ENCODE data around the gene PKNOX2. TPM values are rescaled to one million over a fixed set of nuclear protein-coding genes. Genes with fewer than 3 reads are reported as not detected.

PKNOX2 gene
- total and polyA plus RNA-seq, 2 of the 4 experiments (the other 2 are of a cell fraction), result 0.72 to 2.3 TPM

- Histone ChIP-seq H3K9me3 (ENCODE audit: control insufficient read depth, insufficient read depth, low read length) (no peaks in the 10 kb centered on the region), H3K18ac (ENCODE audit: low read depth, low read length) (no peak overlapping the region), H2BK120ac (ENCODE audit: low read depth, low read length) (no peak overlapping the region), H2AK5ac (ENCODE audit: low read depth, low read length) (no peak overlapping the region), H3K36me3 (ENCODE audit: control insufficient read depth, insufficient read depth, low read length) (no peaks in the 10 kb centered on the region), H4K20me1 (ENCODE audit: insufficient read depth, low read length) (no peaks in the 10 kb centered on the region), H3K9me1 (ENCODE audit: insufficient read depth, low read length) (no peaks in the 10 kb centered on the region; the same call in 1 of the 2 replicates), H2AK9ac (replicated peaks; ENCODE audit: low read depth, low read length, poor library complexity) (no peak overlapping the region), H3K27me3 (ENCODE audit: control insufficient read depth, insufficient read depth, low read length) (peaks cover 2% of the 10 kb centered on the region), H2AFZ (replicated peaks; ENCODE audit: low read length, poor library complexity) (no peak overlapping the region), H2BK20ac (ENCODE audit: low read depth, low read length) (no peak overlapping the region), H3K23ac (ENCODE audit: low read depth, low read length) (no peak overlapping the region), H3K9ac (ENCODE audit: low read depth, low read length) (no peak overlapping the region), H3K4me3 (ENCODE audit: insufficient read depth, low read depth, low read length) (no peak overlapping the region), H2BK5ac (ENCODE audit: low read depth, low read length, poor library complexity, severe bottlenecking) (no peak overlapping the region), H4K8ac (ENCODE audit: low read depth in 2 of 2, low read length in 2 of 2) (no peak overlapping the region), H3K4me2 (ENCODE audit: low read depth, low read length) (no peak overlapping the region), H3K27ac (ENCODE audit: insufficient read depth, low read length) (no peak overlapping the region), H3K14ac (replicated peaks; ENCODE audit: low read depth, low read length) (no peak overlapping the region), H2BK15ac (ENCODE audit: low read depth, low read length) (no peak overlapping the region), H3K4ac (ENCODE audit: low read depth, low read length) (no peak overlapping the region), H4K91ac (ENCODE audit: insufficient read depth, low read depth, low read length) (no peak overlapping the region), H3K56ac (ENCODE audit: extremely low read depth, insufficient read depth, low read length) (no peak overlapping the region), H4K5ac (ENCODE audit: low read depth, low read length) (no peak overlapping the region), H3K4me1 (ENCODE audit: control insufficient read depth, insufficient read depth, low read length) (peaks cover 4% of the 10 kb centered on the region; the same call in 1 of the 2 replicates), H3K79me1 (ENCODE audit: low read depth in 1 of 2, low read length in 2 of 2) (no peaks in the 10 kb centered on the region)
- DNase-seq (no peak), ATAC-seq (ENCODE audit: low read depth) (no peak)
- ChIA-PET CTCF (interaction anchor here (0.7 kb wide), 1 partner anchor 17 kb away, joined by 3 read pairs; no protein-coding TSS in a partner anchor), POLR2A (ENCODE audit: unreplicated experiment) (no interaction called here)
- BruUV-seq (replicated peaks), result no TSS peak
- dilution Hi-C loops (cut with HindIII; ENCODE audit: low sequenced_read_pairs, unreplicated experiment), result no loop called here
- no CpG with 5 or more reads among the region's 9 CpGs for WGBS, 2 experiments (ENCODE audit: extremely low coverage in 2 of 2, insufficient read length in 1 of 2)
- no peak for TF ChIP-seq FOS (IDR thresholded peaks at IDR 0.05; ENCODE audit: low read depth, low read length)
- TF ChIP-seq USF2 (IDR thresholded peaks at IDR 0.05; ENCODE audit: low read depth, low read length), result no peak
- TF ChIP-seq NFE2L2 (IDR thresholded peaks at IDR 0.05; ENCODE audit: low read depth, low read length), result no peak
- no peak for TF ChIP-seq ELK1 (IDR thresholded peaks at IDR 0.05; ENCODE audit: borderline replicate concordance, low read depth, low read length)
- no peak for TF ChIP-seq RFX5 (IDR thresholded peaks at IDR 0.05; ENCODE audit: low read depth, low read length)
- TF ChIP-seq RAD21 (IDR thresholded peaks at IDR 0.05; ENCODE audit: low read length), result no peak
- no peak for TF ChIP-seq BHLHE40 (IDR thresholded peaks at IDR 0.05; ENCODE audit: low read depth, low read length)
- TF ChIP-seq POLR2A (IDR thresholded peaks at IDR 0.05; ENCODE audit: low read depth, low read length), result no peak
- no peak for TF ChIP-seq CEBPB (IDR thresholded peaks at IDR 0.05; ENCODE audit: low read depth, low read length)
- no peak for TF ChIP-seq CHD1 (IDR thresholded peaks at IDR 0.05; ENCODE audit: low read depth, low read length)
- TF ChIP-seq, protein P1, sequence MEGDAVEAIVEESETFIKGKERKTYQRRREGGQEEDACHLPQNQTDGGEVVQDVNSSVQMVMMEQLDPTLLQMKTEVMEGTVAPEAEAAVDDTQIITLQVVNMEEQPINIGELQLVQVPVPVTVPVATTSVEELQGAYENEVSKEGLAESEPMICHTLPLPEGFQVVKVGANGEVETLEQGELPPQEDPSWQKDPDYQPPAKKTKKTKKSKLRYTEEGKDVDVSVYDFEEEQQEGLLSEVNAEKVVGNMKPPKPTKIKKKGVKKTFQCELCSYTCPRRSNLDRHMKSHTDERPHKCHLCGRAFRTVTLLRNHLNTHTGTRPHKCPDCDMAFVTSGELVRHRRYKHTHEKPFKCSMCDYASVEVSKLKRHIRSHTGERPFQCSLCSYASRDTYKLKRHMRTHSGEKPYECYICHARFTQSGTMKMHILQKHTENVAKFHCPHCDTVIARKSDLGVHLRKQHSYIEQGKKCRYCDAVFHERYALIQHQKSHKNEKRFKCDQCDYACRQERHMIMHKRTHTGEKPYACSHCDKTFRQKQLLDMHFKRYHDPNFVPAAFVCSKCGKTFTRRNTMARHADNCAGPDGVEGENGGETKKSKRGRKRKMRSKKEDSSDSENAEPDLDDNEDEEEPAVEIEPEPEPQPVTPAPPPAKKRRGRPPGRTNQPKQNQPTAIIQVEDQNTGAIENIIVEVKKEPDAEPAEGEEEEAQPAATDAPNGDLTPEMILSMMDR (conservative IDR thresholded peaks at IDR 0.05; ENCODE audit: low read depth, low read length), result no peak
- intact Hi-C loops (cut with micrococcal nuclease), result no loop called here
- in situ Hi-C loops (cut with MboI; ENCODE audit: low sequenced_read_pairs), result no loop called here
Measured at GRCh38 chr11:125304876-125305275, 140.3 kb downstream of the PKNOX2 start.

Measured in IMR-90 (cell line).